Loucy (cell line): ENCODE results near the gene P2RX7.

Experiments
- H2AFZ ChIP-seq: fragments of 200-600 bp; sonication (generic); 2 replicates; pipeline ENCODE4 v1.6.0; 2016; ENCODE audit warnings: antibody characterized with exemption, mild to moderate bottlenecking, low read length, moderate library complexity
- H3F3A ChIP-seq: fragments of 200-600 bp; 2 replicates; pipeline ENCODE4 v1.6.0; 2016; ENCODE audit warnings: antibody characterized with exemption, low read depth, mild to moderate bottlenecking
- H3K27me3 ChIP-seq: fragments of 200-600 bp; sonication (generic); 2 replicates; pipeline ENCODE4 v1.6.1; 2014; ENCODE audit warnings: low read length, mild to moderate bottlenecking; ENCODE audit not compliant: insufficient read depth, poor library complexity, severe bottlenecking
- H3K36me3 ChIP-seq: fragments of 200-600 bp; sonication (generic); 2 replicates; pipeline ENCODE4 v1.6.1; 2016; ENCODE audit warnings: low read length; ENCODE audit not compliant: insufficient read depth
- H3K4me1 ChIP-seq: fragments of 200-600 bp; sonication (generic); 2 replicates; pipeline ENCODE4 v1.5.1; 2014; ENCODE audit warnings: low read length, mild to moderate bottlenecking; ENCODE audit not compliant: insufficient read depth, poor library complexity, severe bottlenecking
- H3K4me2 ChIP-seq: fragments of 200-600 bp; sonication (generic); 2 replicates; pipeline ENCODE4 v1.6.0; 2014; ENCODE audit warnings: antibody characterized with exemption, low read length, low read depth, mild to moderate bottlenecking; ENCODE audit not compliant: poor library complexity, severe bottlenecking
- H3K4me3 ChIP-seq: fragments of 200-600 bp; sonication (generic); 2 replicates; pipeline ENCODE4 v1.5.1; 2014; ENCODE audit warnings: low read length, mild to moderate bottlenecking, mixed read lengths; ENCODE audit not compliant: poor library complexity, severe bottlenecking
- H3K79me2 ChIP-seq: fragments of 200-600 bp; sonication (generic); 2 replicates; pipeline ENCODE4 v1.6.1; 2014; ENCODE audit warnings: low read length; ENCODE audit not compliant: insufficient read depth
- H3K9ac ChIP-seq: fragments of 200-600 bp; sonication (generic); 2 replicates; pipeline ENCODE4 v1.6.0; 2014; ENCODE audit warnings: mild to moderate bottlenecking, low read depth, low read length, moderate library complexity; ENCODE audit not compliant: poor library complexity, severe bottlenecking
- H3K9me2 ChIP-seq: fragments of 200-600 bp; sonication (generic); replicated peaks from 2 replicates; pipeline ENCODE4 v1.6.1; 2016; ENCODE audit warnings: low read depth, low read length, mixed read lengths
- H3K9me3 ChIP-seq: fragments of 200-600 bp; sonication (generic); 2 replicates; pipeline ENCODE4 v1.6.1; 2014; ENCODE audit warnings: mild to moderate bottlenecking, antibody characterized with exemption, low read length, low read depth; ENCODE audit not compliant: insufficient read depth
- H4K20me1 ChIP-seq: fragments of 200-600 bp; sonication (generic); 2 replicates; pipeline ENCODE4 v1.6.0; 2014; ENCODE audit warnings: antibody characterized with exemption, low read length, mild to moderate bottlenecking; ENCODE audit not compliant: insufficient read depth, poor library complexity, severe bottlenecking
- CTCF ChIP-seq: fragments of 200-600 bp; sonication (generic); conservative IDR thresholded peaks from 2 replicates; pipeline ENCODE4 v1.5.1; 2014; ENCODE audit warnings: mild to moderate bottlenecking, antibody characterized with exemption, low read length
- EZH2phosphoT487 ChIP-seq: fragments of 200-600 bp; IDR thresholded peaks from 2 replicates; pipeline ENCODE4 v1.6.1; 2018; ENCODE audit warnings: antibody characterized with exemption, mild to moderate bottlenecking, moderate library complexity, borderline replicate concordance

The P2RX7 gene

GRCh38 chr12:121120323-121120722 lies 12.4 kb upstream of the P2RX7 start:
- Histone ChIP-seq H3K9me3 (no peaks in the 10 kb centered on the region), H2AFZ (no peak overlapping the region), H3K4me1 (peaks cover 21% of the 10 kb centered on the region), H3K9me2 (no peaks in the 10 kb centered on the region), H3K4me2 (no peak overlapping the region), H3F3A (no peaks in the 10 kb centered on the region), H3K9ac (no peak overlapping the region), H4K20me1 (no peaks in the 10 kb centered on the region), H3K36me3 (no peaks in the 10 kb centered on the region), H3K27me3 (no peaks in the 10 kb centered on the region), H3K4me3 (no peak overlapping the region), H3K79me2 (no peaks in the 10 kb centered on the region)
- no peak for TF ChIP-seq CTCF
- no peak for TF ChIP-seq EZH2phosphoT487

GRCh38 chr12:121120989-121121755 lies 11.5 kb upstream of the P2RX7 start:
- Histone ChIP-seq H3K9me2 (no peaks in the 10 kb centered on the region), H3K4me2 (no peak overlapping the region), H3K9me3 (no peaks in the 10 kb centered on the region), H3K4me1 (peaks cover 22% of the 10 kb centered on the region), H3K36me3 (no peaks in the 10 kb centered on the region), H3F3A (no peaks in the 10 kb centered on the region), H3K27me3 (no peaks in the 10 kb centered on the region), H3K4me3 (no peak overlapping the region), H4K20me1 (no peaks in the 10 kb centered on the region), H2AFZ (no peak overlapping the region), H3K79me2 (no peaks in the 10 kb centered on the region), H3K9ac (no peak overlapping the region)
- TF ChIP-seq EZH2phosphoT487 = no peak
- TF ChIP-seq CTCF = no peak

GRCh38 chr12:121121805-121122204 lies 10.9 kb upstream of the P2RX7 start:
- no peak overlapping the region for H2AFZ ChIP-seq
- H3K79me2 ChIP-seq = no peaks in the 10 kb centered on the region
- H3K27me3 ChIP-seq = no peaks in the 10 kb centered on the region

More at GRCh38 chr12:121121805-121122204, 10.9 kb upstream of the P2RX7 start:
- H3K4me2 ChIP-seq = no peak overlapping the region
- H3K36me3 ChIP-seq = no peaks in the 10 kb centered on the region
- no peaks in the 10 kb centered on the region for H4K20me1 ChIP-seq
- no peaks in the 10 kb centered on the region for H3K9me2 ChIP-seq
- peaks cover 28% of the 10 kb centered on the region for H3K4me1 ChIP-seq
- H3K4me3 ChIP-seq = no peak overlapping the region
- no peaks in the 10 kb centered on the region for H3K9me3 ChIP-seq
- no peak overlapping the region for H3K9ac ChIP-seq
- TF ChIP-seq EZH2phosphoT487 = no peak
- no peak for TF ChIP-seq CTCF
- peaks cover 4% of the 10 kb centered on the region; the same call in 1 of the 2 replicates for H3F3A ChIP-seq
